Measurements from ENCODE around the gene FKBP5. TPM values are rescaled to one million over a fixed set of nuclear protein-coding genes. Genes with fewer than 3 reads are reported as not detected.

The FKBP5 gene
- total and polyA plus RNA-seq, 9 of the 15 experiments (the other 6 are each of a cell fraction or from before 2014, with no cell fraction given), result 32.7 to 151 (median 75.0) TPM

DNA sequence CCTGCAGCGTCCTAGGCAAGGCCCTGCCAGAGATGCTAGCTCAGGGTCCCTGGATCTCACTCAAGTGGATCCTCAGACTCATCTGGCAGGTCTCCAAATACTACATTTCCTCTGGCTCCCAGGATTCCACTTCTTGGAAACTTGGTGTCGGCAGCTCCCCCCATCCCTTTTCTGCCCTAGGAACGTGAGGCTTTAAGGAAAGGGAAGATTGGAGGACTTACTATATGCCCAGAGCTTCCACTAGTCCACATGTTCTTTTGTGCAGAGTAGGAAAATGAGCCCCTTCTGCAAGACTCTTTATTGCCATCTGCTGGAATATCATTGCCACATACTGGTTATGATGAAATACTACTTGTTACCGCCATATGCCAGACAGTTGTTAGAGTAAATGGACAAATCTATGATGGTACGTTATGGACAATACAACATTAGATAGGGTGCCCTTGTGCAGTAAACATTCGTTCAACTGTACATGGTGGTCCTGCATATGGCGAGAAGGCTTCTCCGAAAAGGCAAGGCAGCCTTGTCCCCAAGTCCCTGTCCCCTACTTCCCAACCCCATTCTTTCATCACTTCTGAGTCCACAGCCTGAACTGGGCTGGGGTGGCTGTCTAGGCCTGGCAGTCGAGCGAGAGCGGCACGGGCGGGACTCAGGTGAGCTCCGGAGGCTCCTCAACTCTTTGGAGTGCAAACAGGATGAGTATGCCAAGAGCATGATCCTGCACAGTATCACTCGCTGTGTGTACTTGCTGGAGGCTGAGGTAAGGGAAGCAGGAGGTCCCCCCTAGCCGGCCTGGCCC lies 48.9 kb upstream of the FKBP5 start (continued):
- TF ChIP-seq EWSR1 (IDR thresholded peaks at IDR 0.05; ENCODE audit: borderline replicate concordance, low read depth, partially characterized antibody) (no peak), ZNF79 (CRISPR knock-in tag; IDR thresholded peaks at IDR 0.05; ENCODE audit: low read depth) (no peak), SIRT6 (IDR thresholded peaks at IDR 0.05; ENCODE audit: low read depth, low read length) (no peak), TAL1 (IDR thresholded peaks at IDR 0.05) (0 out of 2 replicates have a peak, but pooled peaks have one; percentile 8), ZFP1 (CRISPR knock-in tag; IDR thresholded peaks at IDR 0.05) (no peak), ZNF146 (CRISPR knock-in tag; IDR thresholded peaks at IDR 0.05; ENCODE audit: unreplicated experiment) (no peak), MGA (IDR thresholded peaks at IDR 0.05) (no peak; the same call in 1 of the 2 replicates), POLR2A (conservative IDR thresholded peaks at IDR 0.05) (no peak), SNRNP70 (optimal IDR thresholded peaks at IDR 0.05; ENCODE audit: low read depth, low read length) (no peak), KLF16 (IDR thresholded peaks at IDR 0.05) (peak; percentile 62; the same call in 1 of the 2 replicates), HMGN3 (IDR thresholded peaks at IDR 0.05; ENCODE audit: borderline replicate concordance, extremely low read depth, insufficient read length, low read depth, low read length) (no peak), ZSCAN32 (CRISPR knock-in tag; IDR thresholded peaks at IDR 0.05) (no peak), BMI1 (IDR thresholded peaks at IDR 0.05; ENCODE audit: low read length) (no peak), ZNF316 (IDR thresholded peaks at IDR 0.05) (no peak), ZNF512 (tag; IDR thresholded peaks at IDR 0.05) (no peak), HEY1 (CRISPR knock-in tag; IDR thresholded peaks at IDR 0.05; ENCODE audit: borderline replicate concordance) (no peak), ZFP30 (CRISPR knock-in tag; IDR thresholded peaks at IDR 0.05; ENCODE audit: borderline replicate concordance) (no peak)
